ENCODE measurements around the gene MAP3K20.

MAP3K20 gene

GRCh38 chr2:173109253-173110188 lies 33.9 kb downstream of the MAP3K20 start:
- H3K4me3 ChIP-seq (ENCODE audit: low read depth, low read length) = no peak overlapping the region

GRCh38 chr2:173117678-173118077 lies 42.0 kb downstream of the MAP3K20 start:
- H3K4me3 ChIP-seq (ENCODE audit: low read depth, low read length) = no peak overlapping the region
- TF ChIP-seq CTCF (IDR thresholded peaks at IDR 0.05; ENCODE audit: borderline replicate concordance, insufficient read depth, low read depth, low read length) = no peak

More at GRCh38 chr2:173109253-173110188, 33.9 kb downstream of the MAP3K20 start:
- TF ChIP-seq CTCF (IDR thresholded peaks at IDR 0.05; ENCODE audit: borderline replicate concordance, insufficient read depth, low read depth, low read length) = no peak

- TF ChIP-seq CTCF (IDR thresholded peaks at IDR 0.05; ENCODE audit: borderline replicate concordance, insufficient read depth, low read depth, low read length) = no peak
Observed at GRCh38 chr2:173118395-173118794, 42.7 kb downstream of the MAP3K20 start.

GRCh38 chr2:173119069-173119807 lies 43.6 kb downstream of the MAP3K20 start:
- no peak for TF ChIP-seq CTCF (IDR thresholded peaks at IDR 0.05; ENCODE audit: borderline replicate concordance, insufficient read depth, low read depth, low read length)
- H3K4me3 ChIP-seq (ENCODE audit: low read depth, low read length) = no peak overlapping the region

More at GRCh38 chr2:173118395-173118794, 42.7 kb downstream of the MAP3K20 start:
- no peak overlapping the region for H3K4me3 ChIP-seq (ENCODE audit: low read depth, low read length)

GRCh38 chr2:173119944-173120343 lies 44.3 kb downstream of the MAP3K20 start:
- H3K4me3 ChIP-seq (ENCODE audit: low read depth, low read length) = no peak overlapping the region
- TF ChIP-seq CTCF (IDR thresholded peaks at IDR 0.05; ENCODE audit: borderline replicate concordance, insufficient read depth, low read depth, low read length) = no peak

GRCh38 chr2:173122936-173123335 lies 47.3 kb downstream of the MAP3K20 start:
- H3K4me3 ChIP-seq (ENCODE audit: low read depth, low read length) = no peak overlapping the region
- no peak for TF ChIP-seq CTCF (IDR thresholded peaks at IDR 0.05; ENCODE audit: borderline replicate concordance, insufficient read depth, low read depth, low read length)

All from GM12875 (cell line).